T47D (cell line): ENCODE measurements around the gene SLC17A2.

Source experiments
- DNase-seq, 2 experiments: peaks; one replicate each; pipeline versions ENCODE4 v3.0.0 to v3.0.0-alpha.2; 2011 to 2012; ENCODE audit warnings: low read depth in 1 of 2, low spot score in 1 of 2
- JUND ChIP-seq: IDR thresholded peaks from 2 replicates; pipeline ENCODE4 v1.6.1; 2012; ENCODE audit warnings: low read depth
- in situ Hi-C: cut with HindIII; loops from 2 replicates; pipeline ENCODE4 v1.10.0; 2016; ENCODE audit warnings: low sequenced_read_pairs, low pct_unique_long_range_greater_than_20kb

Gene SLC17A2, protein sequence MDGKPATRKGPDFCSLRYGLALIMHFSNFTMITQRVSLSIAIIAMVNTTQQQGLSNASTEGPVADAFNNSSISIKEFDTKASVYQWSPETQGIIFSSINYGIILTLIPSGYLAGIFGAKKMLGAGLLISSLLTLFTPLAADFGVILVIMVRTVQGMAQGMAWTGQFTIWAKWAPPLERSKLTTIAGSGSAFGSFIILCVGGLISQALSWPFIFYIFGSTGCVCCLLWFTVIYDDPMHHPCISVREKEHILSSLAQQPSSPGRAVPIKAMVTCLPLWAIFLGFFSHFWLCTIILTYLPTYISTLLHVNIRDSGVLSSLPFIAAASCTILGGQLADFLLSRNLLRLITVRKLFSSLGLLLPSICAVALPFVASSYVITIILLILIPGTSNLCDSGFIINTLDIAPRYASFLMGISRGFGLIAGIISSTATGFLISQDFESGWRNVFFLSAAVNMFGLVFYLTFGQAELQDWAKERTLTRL

DNA sequence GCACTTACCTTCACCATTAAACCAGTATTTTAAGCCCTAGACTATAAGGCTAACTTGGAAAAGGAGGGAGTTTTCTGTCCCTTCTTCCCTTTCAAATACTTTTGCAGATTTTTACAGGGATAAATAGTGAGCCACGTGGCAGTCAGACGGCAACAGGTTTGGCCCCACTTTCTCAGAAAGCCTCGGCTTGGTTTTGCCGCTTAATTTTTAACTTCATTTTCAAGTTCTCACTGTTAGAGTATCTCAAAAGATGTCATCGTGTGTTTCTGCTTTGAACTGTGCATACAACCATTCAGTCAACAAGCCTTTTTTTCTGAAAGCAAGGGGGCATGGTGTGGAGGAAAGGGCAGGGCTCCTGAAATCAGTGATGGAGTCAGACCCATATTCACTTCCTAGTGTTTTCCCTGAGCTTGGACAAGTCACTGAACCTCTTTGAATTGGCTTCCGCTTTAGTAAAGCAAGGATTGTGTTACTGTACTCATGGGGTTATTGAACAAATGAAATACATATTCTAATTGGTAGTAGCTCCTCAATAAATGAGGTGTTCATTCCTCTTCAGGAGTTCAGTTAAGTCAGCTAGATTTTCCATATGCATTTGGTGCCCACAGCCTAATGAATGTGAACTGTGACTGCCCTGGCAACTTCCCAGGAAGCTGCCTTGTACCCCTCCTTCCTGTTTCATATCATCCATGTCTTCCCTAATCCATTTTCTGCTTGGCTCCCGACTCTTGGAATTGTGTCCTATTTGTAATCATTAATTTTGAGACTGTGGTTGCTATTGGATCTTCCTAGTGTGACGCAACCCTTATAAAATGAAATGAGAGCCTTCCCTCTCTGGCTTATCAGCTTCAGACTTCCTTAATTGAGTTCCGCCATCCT is at the start of gene SLC17A2:
Gene SLC17A2, minus strand, starts transcription at position 160 of the 879 bp plus-strand sequence. CDS start 4,895 bp downstream, outside the sequence.
- DNase-seq = no peak
- in situ Hi-C loops = no loop called here

DNA sequence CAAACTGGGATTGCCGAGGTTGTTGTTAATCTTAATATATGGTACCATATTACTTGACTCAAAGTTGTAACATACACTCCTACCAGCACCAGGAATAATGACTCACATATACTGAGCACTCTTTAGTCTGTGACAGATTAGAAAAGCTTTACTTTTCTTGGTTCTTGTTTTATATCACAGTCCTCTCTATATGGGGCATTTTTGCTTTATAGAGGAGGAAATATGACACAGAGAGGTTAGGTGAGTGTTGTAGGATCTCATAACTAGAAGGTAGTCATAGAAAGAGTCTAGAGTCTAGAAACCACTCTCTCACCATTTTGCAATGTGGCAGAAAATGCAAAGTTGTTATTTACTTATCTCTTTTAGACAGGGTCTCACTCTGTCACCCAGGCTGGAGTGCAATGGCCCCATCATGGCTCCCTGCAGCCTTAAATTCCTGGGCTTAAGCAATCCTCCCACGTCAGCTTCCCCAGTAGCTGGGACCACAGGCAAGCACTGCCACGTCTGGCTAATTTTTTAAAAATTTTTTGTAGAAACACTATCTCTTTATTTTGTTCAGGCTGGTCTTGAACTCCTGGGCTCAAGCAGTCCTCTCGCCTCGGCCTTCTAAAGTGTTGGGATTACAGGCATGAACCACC is 45.6 kb upstream of the SLC17A2 start:
- no peak for TF ChIP-seq JUND
- DNase-seq = no peak
- in situ Hi-C loops = no loop called here

More for the DNA sequence above, at the start of gene SLC17A2:
- TF ChIP-seq JUND = no peak

GRCh38 chr6:25973923-25974555 is 43.5 kb upstream of the SLC17A2 start:
- TF ChIP-seq JUND = no peak
- no peak for DNase-seq
- in situ Hi-C loops = no loop called here

DNA sequence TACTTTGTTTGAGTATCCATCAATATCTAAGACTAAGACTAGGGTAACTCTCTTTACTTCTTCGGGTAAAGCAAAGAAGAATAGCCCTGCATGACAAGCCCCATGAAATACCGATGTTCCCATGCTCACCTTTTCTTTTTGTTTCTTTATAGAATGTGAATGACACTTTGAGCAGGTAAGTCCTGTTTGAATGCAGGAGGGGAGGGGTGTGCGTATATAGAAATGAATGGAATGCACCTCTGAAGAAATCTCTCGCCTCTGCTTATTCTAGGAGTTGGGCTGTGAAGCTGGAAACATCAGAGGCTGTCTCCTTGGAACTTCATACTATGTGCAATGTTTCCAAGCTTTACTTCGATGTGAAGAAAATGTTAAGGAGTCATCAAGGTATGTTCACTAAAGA is 42.4 kb upstream of the SLC17A2 start:
- DNase-seq = peak in 1 of 2 experiments; percentile 57
- in situ Hi-C loops = no loop called here
- no peak for TF ChIP-seq JUND

GRCh38 chr6:25972128-25972527 is 41.6 kb upstream of the SLC17A2 start:
- TF ChIP-seq JUND = no peak
- in situ Hi-C loops = no loop called here
- DNase-seq = no peak

DNA sequence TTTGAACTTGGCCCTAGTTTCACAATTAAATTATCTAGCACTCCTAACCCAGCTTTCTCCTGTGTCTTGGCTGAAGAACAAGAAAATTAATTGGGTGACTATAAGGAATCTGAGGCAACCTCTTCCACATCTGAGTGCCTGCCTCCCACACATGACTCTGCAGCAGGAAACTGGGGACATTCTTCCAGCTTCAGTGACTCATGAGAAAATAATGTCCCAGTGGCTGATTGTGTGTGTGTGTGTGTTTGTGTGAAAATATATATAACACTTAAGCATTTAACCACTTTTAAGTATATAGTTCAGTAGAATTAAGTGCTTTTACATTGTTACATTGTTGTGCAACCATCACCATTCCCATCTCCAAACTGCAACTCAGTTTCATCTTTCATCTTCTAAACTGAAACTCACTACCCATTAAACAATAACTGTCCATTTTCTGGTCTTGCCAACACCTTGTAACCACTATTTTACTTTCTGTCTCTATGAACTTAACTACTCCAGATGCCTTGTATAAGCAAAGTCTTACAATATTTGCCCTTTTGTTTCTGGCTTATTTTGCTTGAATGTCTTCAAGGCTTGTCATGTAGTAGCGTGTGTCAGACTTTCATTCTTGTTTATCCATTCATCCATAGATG is 40.8 kb upstream of the SLC17A2 start:
- peak in 1 of 2 experiments; percentile 52 for DNase-seq
- in situ Hi-C loops = no loop called here

DNA sequence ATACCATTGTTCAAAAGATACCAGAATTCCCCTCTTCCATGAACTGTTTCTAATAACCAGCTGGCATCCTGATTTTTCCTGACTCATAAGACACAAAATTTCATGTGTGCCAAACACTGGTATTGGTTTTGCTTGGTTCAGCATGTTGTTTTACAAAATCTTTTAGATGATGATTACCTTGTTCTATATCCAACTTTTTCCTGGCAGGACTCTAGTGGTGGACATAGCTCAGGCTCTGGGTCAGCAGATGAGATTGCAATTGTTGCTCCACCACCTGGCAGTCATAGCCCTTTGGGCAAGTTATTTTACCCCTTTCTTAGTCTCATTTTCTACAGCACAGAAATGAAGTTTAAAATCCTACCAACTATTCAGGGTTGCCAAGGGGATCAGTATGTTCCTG is 38.3 kb upstream of the SLC17A2 start:
- no peak for DNase-seq
- in situ Hi-C loops = no loop called here
- no peak for TF ChIP-seq JUND

More for the DNA sequence above, 40.8 kb upstream of the SLC17A2 start:
- peak; percentile 51; the same call in 1 of the 2 replicates for TF ChIP-seq JUND

GRCh38 chr6:25966711-25967110 is 36.2 kb upstream of the SLC17A2 start:
- no peak for TF ChIP-seq JUND
- no peak for DNase-seq
- in situ Hi-C loops = no loop called here

DNA sequence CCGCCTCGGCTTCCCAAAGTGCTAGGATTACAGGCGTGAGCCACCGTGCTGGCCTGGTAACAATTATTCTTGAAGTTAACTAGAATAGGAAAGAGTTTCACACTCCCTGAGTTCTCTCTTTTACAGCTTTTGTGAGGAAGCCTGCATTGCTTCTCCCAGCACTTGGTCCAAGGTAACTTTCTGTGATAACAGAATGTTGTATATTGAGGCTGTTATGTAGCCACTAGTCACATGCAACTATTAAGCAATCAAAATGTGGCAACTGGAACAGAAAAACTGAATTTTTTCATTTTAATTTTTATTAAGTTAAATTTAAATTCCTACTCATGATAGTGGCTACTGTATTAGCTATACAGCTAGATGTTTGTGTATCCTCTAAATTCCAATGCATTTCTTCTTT is 34.6 kb upstream of the SLC17A2 start:
- no peak for DNase-seq
- in situ Hi-C loops = no loop called here
- TF ChIP-seq JUND = no peak

DNA sequence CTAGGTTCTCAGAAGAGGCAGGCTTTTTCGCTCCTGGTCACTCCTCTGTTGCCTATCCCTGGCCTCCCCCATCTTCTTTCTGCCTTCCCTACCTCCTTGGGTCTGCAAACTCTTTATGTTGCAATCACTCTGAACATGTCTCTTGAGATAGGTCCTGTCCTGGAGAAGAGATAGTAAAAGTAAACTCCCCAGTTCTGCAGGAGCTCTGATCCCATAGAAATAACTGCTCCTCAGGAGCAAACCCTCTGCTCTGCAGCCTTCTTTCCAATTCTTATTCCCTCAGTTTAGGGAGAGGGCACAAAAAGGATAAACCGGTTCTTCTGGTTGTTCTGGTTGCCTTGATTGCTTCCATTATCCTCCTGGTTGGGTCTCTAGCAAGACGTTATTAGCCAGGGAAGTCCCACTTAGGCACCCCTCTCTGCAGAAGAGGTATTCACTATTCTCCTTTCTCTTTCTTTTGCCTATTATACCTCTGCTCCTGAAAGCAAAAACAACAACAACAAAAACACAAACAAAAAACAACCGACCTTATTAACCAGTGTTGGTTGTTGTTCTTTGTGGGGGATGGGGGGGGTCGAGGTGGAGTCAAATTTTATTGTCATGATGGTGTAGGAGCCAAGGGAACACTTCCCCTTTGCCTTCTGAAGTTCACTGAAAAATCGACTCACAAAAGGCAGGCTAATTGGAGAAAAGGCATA is 33.1 kb upstream of the SLC17A2 start:
- in situ Hi-C loops = no loop called here
- peak in 1 of 2 experiments; percentile 78 for DNase-seq
- no peak for TF ChIP-seq JUND
